Gastrocnemius medialis (tissue), 4 donors: ENCODE measurements around the gene PDCD10. TPM values are rescaled to one million over a fixed set of nuclear protein-coding genes. Genes with fewer than 3 reads are reported as not detected.

Experiments
- ATAC-seq, 2 donors: fragments of 150-250 bp; one replicate each; pipeline ENCODE4 v1.9.1; 2016
- DNase-seq, 2 donors: peaks; one replicate each; pipeline ENCODE4 v3.0.0-alpha.2; 2019
- H3K27ac ChIP-seq, 4 donors: fragments of 200-600 bp; sonication (generic); 1 replicate in 1 of 4; 2 replicates in 3 of 4; pipeline ENCODE4 v1.5.1; 2016 to 2018; ENCODE audit warnings: mild to moderate bottlenecking in 2 of 4, moderate library complexity in 1 of 4
- H3K27me3 ChIP-seq, 3 donors: fragments of 200-600 bp; sonication (generic) in 2 of 3; 1 replicate in 1 of 3; 2 replicates in 2 of 3; pipeline versions ENCODE4 v1.5.1 to v1.6.0; 2016 to 2019; ENCODE audit warnings: mild to moderate bottlenecking in 1 of 3, moderate library complexity in 1 of 3
- H3K36me3 ChIP-seq, 2 donors: fragments of 200-600 bp; sonication (generic) in 1 of 2; one replicate each; pipeline ENCODE4 v1.5.1; 2017 to 2018
- H3K4me1 ChIP-seq, 2 donors: fragments of 200-600 bp; sonication (generic) in 1 of 2; one replicate each; pipeline ENCODE4 v1.5.1; 2016 to 2017; ENCODE audit warnings: mild to moderate bottlenecking in 2 of 2
- H3K4me3 ChIP-seq, 4 donors: fragments of 200-600 bp; sonication (generic) in 3 of 4; 1 replicate in 1 of 4; 2 replicates in 3 of 4; pipeline ENCODE4 v1.5.1; 2016 to 2019; ENCODE audit warnings: mild to moderate bottlenecking in 2 of 4
- H3K9me3 ChIP-seq, 3 donors: fragments of 200-600 bp; sonication (generic) in 2 of 3; 1 replicate in 1 of 3; 2 replicates in 2 of 3; pipeline ENCODE4 v1.5.1; 2016 to 2019
- POLR2A ChIP-seq, 2 donors: fragments of 450-650 bp; IDR thresholded peaks; one replicate each; pipeline ENCODE4 v1.6.1; 2017; ENCODE audit warnings: antibody characterized with exemption in 2 of 2, mild to moderate bottlenecking in 2 of 2, moderate library complexity in 2 of 2
- in situ Hi-C, 4 donors: fragments of 200-750 bp; cut with MboI; loops; one replicate each; pipeline versions ENCODE4 v1.15.0 to v1.8.0; 2017; ENCODE audit warnings: low sequenced_read_pairs in 4 of 4
- intact Hi-C: fragments of 100-400 bp; cut with DNase I; formaldehyde crosslinking; loops from one replicate; pipeline ENCODE4 v1.15.1; 2023; ENCODE audit warnings: low total_unique reads
- total RNA-seq, 4 donors: library from RNA; depleted of rRNA; stranded (reverse); fragments of >200 nt; gene quantifications; one replicate each; pipeline versions ENCODE4 v1.1.0 to v1.2.3, GENCODE V29; 2016
- TF ChIP-seq, protein P1 (sequence below), 5 experiments: fragments of 450-650 bp in 3 of 5; fragments of 200-600 bp in 2 of 5; sonication (generic) in 2 of 5; IDR thresholded peaks in 4 of 5; conservative IDR thresholded peaks in 1 of 5; 1 replicate in 4 of 5; 2 replicates in 1 of 5; pipeline ENCODE4 v1.5.1; 2016 to 2019; ENCODE audit warnings: antibody characterized with exemption in 5 of 5, mild to moderate bottlenecking in 3 of 5, moderate library complexity in 3 of 5

The PDCD10 gene
- total RNA-seq, 4 donors from 2014 or later = 25.7 to 32.6 (median 31.6) TPM

- no peaks in the 10 kb centered on the region for H3K4me1 ChIP-seq
- in situ Hi-C loops = no loop called here
- intact Hi-C loops = no loop called here
- H3K9me3 ChIP-seq = no peaks in the 10 kb centered on the region
- no peaks in the 10 kb centered on the region for H3K27me3 ChIP-seq
- ATAC-seq (no peak), DNase-seq (no peak)
- H3K4me3 ChIP-seq = no peak overlapping the region
- no peak overlapping the region for H3K27ac ChIP-seq
- TF ChIP-seq POLR2A (IDR thresholded peaks at IDR 0.05) = no peak
- TF ChIP-seq, protein P1, sequence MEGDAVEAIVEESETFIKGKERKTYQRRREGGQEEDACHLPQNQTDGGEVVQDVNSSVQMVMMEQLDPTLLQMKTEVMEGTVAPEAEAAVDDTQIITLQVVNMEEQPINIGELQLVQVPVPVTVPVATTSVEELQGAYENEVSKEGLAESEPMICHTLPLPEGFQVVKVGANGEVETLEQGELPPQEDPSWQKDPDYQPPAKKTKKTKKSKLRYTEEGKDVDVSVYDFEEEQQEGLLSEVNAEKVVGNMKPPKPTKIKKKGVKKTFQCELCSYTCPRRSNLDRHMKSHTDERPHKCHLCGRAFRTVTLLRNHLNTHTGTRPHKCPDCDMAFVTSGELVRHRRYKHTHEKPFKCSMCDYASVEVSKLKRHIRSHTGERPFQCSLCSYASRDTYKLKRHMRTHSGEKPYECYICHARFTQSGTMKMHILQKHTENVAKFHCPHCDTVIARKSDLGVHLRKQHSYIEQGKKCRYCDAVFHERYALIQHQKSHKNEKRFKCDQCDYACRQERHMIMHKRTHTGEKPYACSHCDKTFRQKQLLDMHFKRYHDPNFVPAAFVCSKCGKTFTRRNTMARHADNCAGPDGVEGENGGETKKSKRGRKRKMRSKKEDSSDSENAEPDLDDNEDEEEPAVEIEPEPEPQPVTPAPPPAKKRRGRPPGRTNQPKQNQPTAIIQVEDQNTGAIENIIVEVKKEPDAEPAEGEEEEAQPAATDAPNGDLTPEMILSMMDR (IDR thresholded peaks at IDR 0.05 in 4 of 5, conservative IDR thresholded peaks at IDR 0.05 in 1 of 5) = no peak
- no peaks in the 10 kb centered on the region for H3K36me3 ChIP-seq
Measured at GRCh38 chr3:167662919-167663400, 71.7 kb downstream of the PDCD10 start.

DNA sequence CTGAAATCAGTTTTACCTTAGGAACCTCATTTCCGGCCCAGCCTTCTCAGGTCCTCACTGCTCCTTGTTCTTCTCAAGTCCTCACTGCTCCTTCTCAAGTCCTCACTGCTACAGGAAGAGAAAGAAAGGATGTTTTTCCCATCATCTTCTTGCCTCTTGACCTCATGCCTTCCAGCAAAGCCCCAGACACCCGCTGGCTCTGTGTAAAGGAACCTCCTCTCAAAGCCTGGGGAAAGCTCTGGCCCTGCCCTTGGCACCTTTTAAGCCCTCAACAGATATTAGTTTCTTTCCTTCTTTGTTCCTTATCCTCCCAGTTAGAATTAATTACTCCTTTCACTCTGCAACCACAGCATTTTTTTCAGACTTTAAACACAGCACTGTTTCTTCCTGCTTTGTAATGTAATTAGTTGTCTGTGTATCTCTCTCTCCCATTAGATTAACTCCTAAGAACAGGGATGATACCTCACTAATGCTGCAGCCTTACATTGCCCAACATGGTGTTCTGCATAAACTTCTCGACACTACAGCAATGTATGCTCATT lies 76.9 kb downstream of the PDCD10 start:
- no peaks in the 10 kb centered on the region for H3K27me3 ChIP-seq
- no peak for DNase-seq
- no peaks in the 10 kb centered on the region for H3K4me1 ChIP-seq
- no peaks in the 10 kb centered on the region for H3K9me3 ChIP-seq
- H3K27ac ChIP-seq = no peak overlapping the region
- intact Hi-C loops = no loop called here
- H3K36me3 ChIP-seq = no peaks in the 10 kb centered on the region
- TF ChIP-seq, protein P1 (IDR thresholded peaks at IDR 0.05 in 4 of 5, conservative IDR thresholded peaks at IDR 0.05 in 1 of 5) = no peak
- TF ChIP-seq POLR2A (IDR thresholded peaks at IDR 0.05) = no peak
- no peak overlapping the region for H3K4me3 ChIP-seq
- ATAC-seq = no peak
- in situ Hi-C loops = no loop called here

DNA sequence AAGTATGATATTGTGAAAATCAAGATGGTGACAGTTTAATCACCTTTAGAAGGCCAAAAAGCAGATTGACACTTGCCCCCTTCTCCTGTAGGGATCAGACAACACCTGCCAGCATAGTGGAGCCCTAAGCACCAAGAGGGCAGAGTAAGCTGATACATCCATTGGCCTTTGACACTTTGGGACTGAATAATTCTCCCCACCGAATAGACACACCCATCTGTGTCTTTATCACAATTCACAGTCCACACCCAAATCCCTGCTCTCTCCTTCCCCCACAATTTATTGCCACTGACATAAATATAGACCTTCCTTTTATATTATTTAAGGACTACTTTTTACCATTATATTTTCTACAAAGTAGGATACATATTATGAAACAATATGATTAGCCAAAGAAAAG lies 77.9 kb downstream of the PDCD10 start:
- no peak for TF ChIP-seq POLR2A (IDR thresholded peaks at IDR 0.05)
- TF ChIP-seq, protein P1 (IDR thresholded peaks at IDR 0.05 in 4 of 5, conservative IDR thresholded peaks at IDR 0.05 in 1 of 5) = no peak
- DNase-seq (no peak), ATAC-seq (no peak)
- H3K36me3 ChIP-seq = no peaks in the 10 kb centered on the region
- in situ Hi-C loops = no loop called here
- intact Hi-C loops = no loop called here
- no peaks in the 10 kb centered on the region for H3K9me3 ChIP-seq
- H3K27me3 ChIP-seq = no peaks in the 10 kb centered on the region
- H3K27ac ChIP-seq = no peak overlapping the region
- no peak overlapping the region for H3K4me3 ChIP-seq
- no peaks in the 10 kb centered on the region for H3K4me1 ChIP-seq

GRCh38 chr3:167653760-167654159 lies 80.9 kb downstream of the PDCD10 start, which contains the start of gene WDR49:
Gene WDR49 (minus strand): TSS chr3:167653942. CDS start chr3:167653425, 517 bp downstream.
- ATAC-seq (no peak), DNase-seq (no peak)
- no peaks in the 10 kb centered on the region for H3K36me3 ChIP-seq
- H3K9me3 ChIP-seq = no peaks in the 10 kb centered on the region
- TF ChIP-seq, protein P1 (IDR thresholded peaks at IDR 0.05 in 4 of 5, conservative IDR thresholded peaks at IDR 0.05 in 1 of 5) = no peak
- TF ChIP-seq POLR2A (IDR thresholded peaks at IDR 0.05) = no peak
- intact Hi-C loops = no loop called here
- no peaks in the 10 kb centered on the region for H3K4me1 ChIP-seq
- no peaks in the 10 kb centered on the region for H3K27me3 ChIP-seq
- no peak within 1 kb of the TSS for H3K27ac ChIP-seq
- H3K4me3 ChIP-seq = no peak within 1 kb of the TSS
- in situ Hi-C loops = no loop called here

DNA sequence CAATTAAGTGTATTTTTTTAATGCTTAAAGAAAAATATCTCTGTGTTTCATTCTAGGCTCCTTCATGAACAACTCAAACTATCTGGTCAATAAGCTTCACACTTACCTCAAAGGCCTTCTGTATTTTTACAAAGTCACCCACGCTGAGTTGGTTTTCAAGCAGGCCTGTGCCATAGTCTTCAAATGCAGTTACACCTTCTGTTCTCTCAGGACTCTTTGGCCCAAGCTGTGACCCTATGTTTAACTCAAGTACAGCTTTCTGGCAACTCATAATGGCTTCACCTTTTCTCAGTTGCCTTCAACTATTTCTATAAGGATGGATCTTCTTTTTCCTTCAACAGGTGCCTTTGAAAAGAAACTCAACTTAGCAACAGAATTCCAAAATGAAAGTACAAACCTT lies 81.5 kb downstream of the PDCD10 start:
- no peaks in the 10 kb centered on the region for H3K9me3 ChIP-seq
- no peak for DNase-seq
- no peak overlapping the region for H3K27ac ChIP-seq
- H3K4me1 ChIP-seq = no peaks in the 10 kb centered on the region
- H3K4me3 ChIP-seq = no peak overlapping the region
- intact Hi-C loops = no loop called here
- ATAC-seq = no peak
- H3K36me3 ChIP-seq = no peaks in the 10 kb centered on the region
- TF ChIP-seq POLR2A (IDR thresholded peaks at IDR 0.05) = no peak
- TF ChIP-seq, protein P1 (IDR thresholded peaks at IDR 0.05 in 4 of 5, conservative IDR thresholded peaks at IDR 0.05 in 1 of 5) = no peak
- in situ Hi-C loops = no loop called here
- H3K27me3 ChIP-seq = no peaks in the 10 kb centered on the region
